GM21576 (cell line): Measurements from ENCODE around the gene FSTL1.

Source experiments
- ATAC-seq: cut with Tn5 transposase; IDR thresholded peaks from one replicate; pipeline ENCODE4 v1.9.1; 2021; ENCODE audit warnings: mild to moderate bottlenecking, moderate library complexity; ENCODE audit not compliant: unreplicated experiment

The FSTL1 gene

DNA sequence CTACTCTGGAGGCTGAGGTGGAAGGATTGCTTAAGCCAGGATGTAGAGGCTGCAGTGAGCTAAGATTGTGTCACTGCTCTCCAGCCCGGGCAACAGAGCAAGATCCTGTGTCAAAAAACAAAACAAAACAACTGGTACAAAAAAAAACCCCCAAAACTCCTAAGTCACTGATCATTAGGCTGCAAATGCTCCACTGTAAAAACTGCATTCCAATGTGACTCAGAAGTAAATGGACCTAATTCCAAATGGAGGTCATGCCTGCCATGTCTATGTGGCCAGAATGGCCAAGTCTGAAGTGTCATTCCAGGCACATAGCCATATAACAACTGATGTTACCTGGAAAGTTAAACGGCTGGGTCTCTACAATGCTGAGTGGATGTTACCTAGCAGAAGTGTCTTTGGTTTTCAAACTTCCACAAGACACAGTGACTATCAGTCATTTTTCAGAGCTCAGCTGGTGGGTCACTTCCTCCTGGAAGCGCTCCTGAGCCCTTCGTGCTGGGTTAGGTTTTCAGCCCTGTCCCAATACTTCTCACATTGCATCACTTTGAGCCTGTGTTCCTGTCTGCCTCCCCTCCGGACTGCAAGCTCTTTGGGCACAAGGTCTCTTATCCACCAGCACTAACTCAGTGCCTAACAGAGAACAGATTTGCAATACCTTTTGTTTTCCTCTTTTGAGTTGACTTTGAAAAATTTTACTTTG is 10.6 kb downstream of the FSTL1 start:
- no peak for ATAC-seq

DNA sequence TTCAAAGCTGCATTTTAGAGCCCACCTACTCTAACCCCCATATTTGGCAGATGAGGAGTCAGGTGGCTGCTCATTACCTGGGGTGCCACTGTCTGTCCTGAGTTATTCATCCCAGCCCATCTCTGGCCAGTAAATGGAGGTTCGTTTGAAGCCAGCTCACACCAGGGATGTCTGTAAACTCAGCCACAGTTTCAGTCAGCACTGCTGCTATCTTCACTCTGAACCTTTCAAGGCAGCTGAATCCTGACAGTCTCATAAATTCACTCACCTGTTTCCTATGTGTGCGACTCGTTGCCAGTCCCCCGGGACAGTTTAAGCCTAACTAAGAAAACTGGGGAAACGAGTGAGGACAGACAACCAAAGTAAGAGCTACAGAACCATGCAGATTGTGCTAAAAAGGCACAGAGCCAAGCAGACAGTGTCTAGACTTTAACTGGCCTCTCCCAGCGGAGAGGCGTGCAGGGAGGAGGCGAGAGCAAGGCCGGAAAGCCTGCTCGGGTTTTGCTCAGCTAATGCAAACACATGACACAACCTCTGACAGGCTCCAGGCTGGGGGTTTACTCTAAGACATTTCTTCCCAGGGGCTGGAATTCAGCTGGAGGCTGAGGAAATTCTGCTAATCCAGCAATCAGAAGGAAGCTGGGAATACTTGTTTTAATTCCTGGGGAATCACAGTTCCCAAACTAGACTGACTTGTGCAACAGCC is 12.0 kb downstream of the FSTL1 start:
- no peak for ATAC-seq

DNA sequence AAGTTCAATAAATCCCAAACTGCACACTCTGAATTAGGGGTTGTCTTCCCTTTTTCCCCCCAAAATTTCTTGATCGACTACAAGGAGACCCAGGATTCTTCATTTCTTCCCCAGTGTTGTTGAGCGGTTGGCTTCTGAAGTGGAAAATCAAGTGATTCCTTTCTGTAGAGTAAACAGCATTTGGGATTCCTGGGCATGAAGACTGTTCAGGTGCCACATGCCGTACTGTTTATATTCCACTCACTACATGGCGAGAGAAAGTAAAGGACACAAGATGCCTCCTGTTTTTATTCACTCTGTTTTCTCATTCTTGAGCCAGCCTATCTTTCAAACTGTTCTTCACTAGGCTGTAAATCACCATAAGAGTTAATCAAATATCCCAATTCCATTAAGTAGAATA is 12.6 kb downstream of the FSTL1 start:
- ATAC-seq = no peak

DNA sequence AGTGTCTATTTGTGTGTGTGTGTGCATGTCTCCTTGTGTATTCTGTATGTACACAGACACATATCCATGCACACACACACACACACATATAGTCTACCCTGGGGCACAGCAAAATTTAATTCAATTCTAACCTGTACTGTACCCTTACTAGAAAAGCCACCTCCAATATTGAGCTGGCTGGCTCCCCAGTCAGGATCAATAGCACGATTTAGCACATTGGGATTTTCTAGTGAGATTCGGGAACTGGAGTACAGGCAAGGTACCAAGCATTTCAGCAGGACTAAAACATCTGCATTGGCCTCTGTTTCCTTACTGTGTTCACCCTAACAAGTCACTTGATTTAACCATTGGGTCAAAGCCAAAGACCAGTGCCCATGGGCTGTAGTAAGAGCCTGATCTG is 13.2 kb downstream of the FSTL1 start:
- no peak for ATAC-seq

DNA sequence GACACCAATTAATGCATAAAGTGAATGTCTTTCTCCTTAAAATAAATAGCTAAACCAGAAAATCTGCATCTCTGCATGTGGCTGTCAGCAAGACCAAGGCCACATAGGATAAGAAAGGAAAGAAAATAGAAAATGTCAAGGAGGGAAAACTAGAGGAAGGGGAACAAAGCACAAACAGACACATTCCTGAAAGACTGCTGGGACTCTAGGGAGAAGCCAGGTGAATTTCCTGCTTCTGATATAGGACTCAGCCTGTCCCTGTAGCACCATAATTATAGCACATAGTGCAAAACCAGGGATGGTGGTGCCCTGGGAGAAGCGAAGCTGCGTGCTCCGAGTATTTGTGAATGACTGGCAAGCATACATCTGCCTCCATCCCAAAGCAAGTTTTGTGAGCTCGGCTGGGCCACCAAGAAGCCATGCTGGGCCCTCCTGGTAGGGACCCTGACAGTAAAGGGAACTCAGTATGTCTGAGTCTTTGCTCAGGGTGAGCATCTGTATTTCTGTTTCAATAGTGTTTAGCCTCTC is 14.2 kb downstream of the FSTL1 start:
- ATAC-seq = no peak

DNA sequence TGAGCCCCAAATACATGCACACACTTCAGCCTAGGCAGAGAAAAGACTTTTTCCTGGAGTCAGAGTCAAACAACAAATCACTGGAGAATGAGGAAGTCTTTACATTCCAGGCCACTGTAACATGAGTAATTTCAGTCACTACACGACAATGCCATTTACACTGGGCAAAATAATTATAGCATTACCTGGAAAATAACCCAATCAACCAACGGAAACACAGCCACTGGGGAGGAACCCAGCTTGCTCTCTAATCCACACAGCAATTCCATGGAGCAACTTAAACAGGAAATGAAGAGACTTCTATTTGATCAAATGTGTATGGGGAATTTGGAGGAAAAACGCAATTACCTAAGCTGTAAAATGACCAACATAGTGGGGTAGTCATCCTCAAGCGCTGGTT is 15.2 kb downstream of the FSTL1 start:
- ATAC-seq = no peak

DNA sequence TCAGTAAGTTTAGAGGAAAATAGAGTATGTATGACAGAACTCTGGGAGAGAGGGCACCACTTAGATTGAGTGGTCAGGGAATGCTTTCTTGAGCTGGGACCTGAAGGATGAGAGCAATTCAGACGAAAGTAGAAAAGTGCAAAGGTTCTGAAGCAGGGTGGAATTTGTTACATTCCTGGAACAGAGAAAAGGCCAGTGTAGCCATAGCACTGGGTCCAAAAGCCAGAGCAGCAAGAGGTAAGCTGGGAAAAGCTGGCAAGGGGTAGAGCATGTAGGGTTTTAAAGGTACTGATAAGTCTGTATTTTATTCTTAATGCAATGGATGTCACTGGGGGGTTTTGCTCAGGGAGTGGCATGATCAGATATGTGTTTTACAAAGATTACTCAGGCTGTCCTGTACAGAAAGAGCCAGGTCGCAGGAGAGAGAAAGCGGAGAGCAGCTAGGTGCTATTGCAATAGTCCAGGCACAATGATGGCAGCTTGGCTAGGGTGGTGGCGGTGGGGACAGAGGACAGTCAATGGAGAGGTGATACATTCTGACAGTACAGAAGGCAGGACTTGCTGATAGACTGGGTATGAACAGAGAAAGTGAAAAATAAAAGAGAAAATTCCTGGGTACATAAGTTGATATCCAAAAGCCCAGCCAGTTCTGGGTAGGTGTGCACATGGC is 17.0 kb downstream of the FSTL1 start:
- no peak for ATAC-seq

DNA sequence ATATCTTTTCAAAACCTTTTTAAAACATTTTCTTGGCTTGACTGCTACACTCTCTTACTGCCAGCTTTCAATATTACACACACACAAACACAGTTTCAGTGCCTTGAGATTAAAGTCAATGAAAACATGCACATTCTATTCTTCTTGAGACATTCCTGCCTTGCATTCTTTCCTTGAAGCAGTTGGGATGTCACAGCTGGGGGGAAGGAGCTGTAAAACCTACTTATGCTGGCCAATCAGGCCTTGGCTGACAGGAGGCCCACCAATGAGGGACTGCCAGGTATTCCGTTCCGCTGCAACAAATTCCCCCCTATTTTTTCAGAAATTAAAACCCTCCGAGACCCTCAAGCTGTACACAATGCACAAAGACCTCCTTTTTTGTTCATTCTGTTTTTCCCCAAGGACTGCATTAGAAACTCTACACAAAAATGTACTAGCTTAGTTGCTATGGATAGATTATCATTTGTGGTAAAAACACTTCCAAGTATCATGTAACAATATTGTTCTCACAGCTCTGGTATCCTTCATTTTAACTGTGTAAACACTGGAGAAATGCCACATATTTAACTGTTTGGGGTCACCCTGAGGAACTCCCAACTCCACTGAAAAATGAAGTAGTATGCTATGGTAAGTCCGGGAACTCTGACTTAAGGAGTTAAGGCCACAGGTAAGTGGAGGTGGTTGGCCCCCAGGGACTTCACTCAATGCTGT is 18.5 kb downstream of the FSTL1 start:
- no peak for ATAC-seq

DNA sequence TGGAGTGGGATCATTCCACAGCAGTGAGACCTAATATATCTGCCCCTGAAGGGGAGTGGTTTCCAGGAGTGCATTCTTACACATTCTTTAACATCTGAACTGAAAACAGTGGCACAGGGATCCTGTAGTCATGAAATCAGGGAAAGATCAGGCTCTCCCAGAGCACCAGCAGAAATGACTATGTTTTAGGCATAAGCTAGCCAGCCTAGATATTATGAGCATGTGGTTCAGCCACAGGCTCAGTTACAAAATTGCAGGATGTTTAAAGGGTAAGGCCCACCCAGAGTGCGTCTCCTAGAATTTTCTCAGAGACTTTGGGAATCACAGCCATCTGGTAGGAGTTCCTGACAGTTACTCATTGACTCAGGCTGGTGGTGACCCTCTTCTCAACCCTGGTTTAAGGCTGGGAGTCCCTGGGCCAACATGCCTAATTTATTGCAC is 20.9 kb downstream of the FSTL1 start:
- no peak for ATAC-seq

DNA sequence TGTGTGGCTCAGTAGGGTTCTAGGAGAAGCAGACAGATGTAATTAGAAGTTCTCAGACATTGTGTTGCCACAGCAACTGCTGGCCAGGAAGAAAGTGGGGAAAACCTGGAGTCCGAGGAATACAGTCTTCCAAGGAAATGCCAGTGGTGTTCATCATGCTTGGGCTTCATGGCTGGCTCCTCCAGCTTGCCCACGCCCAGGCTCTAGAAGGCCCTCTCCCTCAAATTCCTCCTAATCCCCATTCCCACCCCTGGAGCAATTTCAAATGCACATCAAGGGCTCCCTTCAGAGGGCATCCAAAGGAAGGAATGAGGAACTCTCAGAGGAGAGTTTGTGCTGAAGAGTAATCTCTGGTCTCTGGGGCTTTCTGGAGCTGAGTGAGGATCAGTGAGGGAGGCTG is 21.9 kb downstream of the FSTL1 start:
- ATAC-seq = no peak

DNA sequence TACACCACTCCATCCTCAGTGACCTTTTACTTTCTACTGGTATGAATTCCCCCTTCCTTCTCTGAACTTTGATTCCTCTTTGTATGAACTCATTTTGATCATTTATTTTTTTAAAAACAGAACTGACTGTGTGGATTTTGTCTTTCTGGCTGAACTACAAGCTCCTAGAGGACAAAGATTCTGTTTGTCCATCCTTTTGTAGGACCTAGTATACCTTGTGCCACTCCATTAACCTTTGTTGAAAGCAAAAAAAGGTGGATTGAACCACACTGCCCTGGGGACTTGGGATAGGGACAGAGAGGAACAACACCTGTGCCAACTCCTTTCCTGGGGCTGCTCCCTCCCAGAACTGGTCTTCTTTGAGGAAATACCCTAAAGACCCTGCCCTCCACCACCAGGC is 23.6 kb downstream of the FSTL1 start:
- no peak for ATAC-seq

DNA sequence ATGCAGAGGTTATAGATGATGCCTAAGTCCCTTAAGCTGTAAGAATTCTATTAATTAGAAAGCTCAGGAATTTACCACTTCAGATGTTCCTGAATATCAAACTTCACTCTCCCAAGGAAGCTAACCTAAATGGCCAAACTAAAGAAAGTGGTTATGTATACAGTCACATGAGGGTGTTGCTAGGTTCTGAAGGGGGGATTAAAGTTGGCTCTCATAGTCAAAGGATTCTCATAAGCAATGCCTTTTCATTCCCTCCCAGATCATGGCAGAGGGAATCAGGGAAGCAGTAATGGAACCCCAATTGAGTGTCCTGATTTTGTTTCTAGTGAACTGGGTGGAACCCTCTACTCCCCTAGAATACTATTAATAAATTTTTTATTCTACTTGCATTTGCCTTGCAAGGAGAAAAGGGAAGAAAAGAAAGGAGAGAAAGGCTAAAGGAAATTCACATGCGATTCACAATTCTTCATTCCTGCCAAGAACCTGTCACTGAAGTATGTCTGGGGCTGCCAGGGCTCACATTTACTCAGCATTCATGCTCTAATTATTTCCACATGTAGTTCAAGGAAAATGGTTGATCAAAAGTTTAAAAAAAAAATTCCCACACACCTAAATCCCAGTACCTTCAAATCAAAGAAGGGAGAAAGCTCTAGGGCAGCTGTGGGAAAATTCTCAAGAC is 25.1 kb downstream of the FSTL1 start:
- no peak for ATAC-seq

DNA sequence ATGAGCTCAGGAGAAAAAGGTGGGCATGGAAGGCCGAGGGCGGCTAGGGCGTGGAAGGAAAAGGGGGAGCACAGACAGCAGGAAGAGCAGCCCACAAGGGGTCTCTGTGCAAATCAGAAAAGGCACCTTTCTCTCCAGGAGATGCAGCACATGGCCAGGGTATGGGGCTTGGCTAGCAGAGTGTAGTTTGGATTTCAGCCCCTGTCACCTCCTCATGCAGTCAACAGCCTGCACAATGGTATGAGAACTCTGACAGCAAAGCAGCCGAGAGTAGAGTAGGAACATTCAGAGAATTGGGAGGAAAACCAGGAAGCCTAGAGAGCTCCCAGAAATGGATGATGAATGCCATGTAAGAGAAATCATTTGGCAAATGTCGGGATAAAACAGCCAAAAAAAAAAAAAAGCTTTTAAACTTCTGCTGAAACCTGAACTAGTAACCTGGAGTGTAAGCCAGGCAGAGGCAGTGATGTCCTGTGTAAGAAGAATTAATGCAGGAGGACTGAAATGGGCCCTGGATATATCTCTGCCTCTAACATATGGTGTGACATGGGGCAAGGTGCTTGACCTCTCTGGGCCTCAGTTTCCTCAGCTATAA is 25.7 kb downstream of the FSTL1 start:
- no peak for ATAC-seq

DNA sequence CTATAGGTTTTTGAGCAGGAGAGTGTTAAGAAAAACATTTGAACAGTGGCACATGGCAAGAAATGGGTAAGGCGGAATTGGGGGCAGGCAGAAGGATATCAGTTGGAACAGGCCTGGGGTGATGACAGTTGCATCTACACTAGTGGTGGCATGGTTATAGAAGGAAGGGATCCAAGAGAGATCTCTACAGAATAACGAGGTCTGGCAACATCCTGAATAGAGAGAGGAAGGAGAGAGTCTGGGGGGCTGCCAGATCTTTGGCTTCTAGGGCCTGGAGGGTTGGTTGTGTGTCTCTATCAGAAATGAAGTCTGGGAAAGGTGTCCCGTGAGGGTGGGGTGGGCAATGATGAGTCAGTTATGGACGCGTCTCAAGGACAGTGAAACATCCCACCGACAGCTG is 26.3 kb downstream of the FSTL1 start:
- ATAC-seq = no peak

DNA sequence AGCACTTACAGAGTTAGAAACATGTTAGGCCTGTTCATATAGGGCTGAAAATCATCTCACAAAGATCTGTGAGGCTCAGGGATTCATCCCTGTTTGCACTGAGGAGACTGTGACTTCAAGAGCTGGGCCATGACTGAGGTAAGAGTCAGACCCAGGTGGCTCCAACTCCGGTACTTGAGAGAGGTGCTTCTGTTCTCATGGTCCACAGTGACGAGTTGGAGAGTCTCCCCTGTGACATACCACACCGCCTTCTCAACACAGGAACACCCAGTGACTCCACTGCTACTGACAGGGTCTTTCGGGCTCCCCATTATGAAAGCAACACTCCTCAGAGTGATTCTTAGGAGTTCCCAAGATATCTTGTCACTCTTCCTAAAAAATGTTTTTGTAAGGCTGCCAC is 27.4 kb downstream of the FSTL1 start:
- ATAC-seq = no peak

DNA sequence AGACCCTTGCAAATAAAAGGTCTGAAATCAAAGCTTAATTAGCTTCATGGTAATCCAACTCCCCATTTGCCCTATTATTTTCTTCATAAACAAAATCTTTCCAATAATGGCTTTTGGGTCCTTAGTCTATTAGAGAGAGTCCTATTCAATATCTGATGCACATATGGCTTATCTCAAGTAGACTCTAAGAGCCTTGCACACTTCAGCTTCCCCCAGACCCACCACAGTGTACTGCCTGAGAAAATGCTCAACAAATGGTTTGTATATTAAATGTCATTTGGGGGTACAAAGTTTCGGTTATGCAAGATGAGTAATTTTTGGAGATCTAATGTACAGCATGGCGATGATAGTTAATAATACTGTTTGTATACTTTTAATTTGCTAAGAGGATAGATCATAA is 28.9 kb downstream of the FSTL1 start:
- ATAC-seq = no peak

DNA sequence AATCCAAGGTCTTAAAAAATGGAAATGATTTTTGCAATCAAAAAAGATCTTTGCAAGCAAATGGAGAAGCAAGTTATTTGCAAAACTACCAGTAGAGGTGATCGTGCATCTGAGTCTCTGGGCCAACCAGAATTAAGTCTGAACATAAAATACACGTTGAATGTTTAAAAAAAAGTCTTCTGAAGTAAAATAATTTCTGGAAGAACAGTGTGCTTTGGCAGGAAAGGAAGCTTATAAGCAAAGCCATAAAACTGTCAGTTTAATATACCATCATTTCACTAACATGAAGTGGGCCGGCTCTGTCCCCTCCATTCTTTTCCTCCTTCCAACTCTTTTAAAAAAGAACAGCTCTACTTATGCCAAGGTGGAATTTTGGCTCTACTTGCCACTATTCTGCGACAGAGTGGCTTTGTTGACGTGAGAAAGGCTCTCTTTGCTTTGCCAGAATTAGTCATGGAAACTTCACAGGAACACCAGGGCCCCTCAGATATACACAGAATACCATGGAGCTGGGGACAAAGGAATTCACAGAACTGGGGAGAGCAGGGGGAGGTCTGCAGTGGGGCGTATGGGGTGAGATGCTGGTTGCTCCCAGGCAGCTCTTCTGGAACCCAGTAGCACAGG is 29.8 kb downstream of the FSTL1 start:
- ATAC-seq = no peak

DNA sequence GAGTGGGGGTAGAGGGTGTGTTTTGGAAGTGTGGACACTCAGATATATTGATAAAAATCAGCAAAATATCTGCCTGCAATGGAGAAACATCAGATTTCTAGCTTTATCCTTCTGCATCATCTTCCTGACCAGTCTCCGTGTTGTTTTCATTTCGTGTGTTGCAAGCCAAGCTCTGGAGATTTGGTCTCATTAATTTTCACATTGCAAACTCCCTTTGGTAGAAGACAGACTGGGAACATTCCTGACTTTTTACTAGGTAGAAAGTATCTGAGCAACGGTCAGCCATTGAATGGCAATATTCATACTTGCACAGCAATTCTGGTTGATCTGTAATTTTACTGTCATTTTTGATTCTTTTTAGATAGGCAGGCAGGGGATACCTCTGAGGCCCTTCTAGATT is 30.4 kb downstream of the FSTL1 start:
- no peak for ATAC-seq

DNA sequence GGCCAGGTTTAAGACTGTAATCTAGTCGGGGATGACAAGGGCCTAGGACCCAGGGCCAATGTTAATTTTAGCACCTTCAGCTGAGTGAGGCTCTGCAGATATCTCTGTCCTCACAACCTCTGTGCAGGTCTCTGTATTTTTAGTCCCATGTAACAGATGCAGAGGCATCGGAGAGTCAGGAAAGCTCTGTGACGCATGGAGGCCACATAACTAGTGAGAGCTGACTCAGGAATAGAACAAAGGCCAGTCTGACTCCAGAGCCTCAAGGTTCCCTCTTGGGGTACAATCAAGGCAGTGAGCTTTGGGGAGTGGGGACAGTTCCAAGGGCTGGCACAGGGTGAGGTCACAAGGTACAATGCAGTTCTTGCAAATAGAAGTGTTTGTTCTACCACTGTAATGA is 31.0 kb downstream of the FSTL1 start:
- no peak for ATAC-seq
